Astrocyte (in vitro differentiated cells and primary cell): ENCODE results near the gene ADAMTS9. TPM values are rescaled to one million over a fixed set of nuclear protein-coding genes. Genes with fewer than 3 reads are reported as not detected.

Source experiments
- DNase-seq: peaks from one replicate; pipeline ENCODE4 v3.0.0-alpha.2; 2010; ENCODE audit warnings: low read depth
- FAIRE-seq: peaks from 2 replicates; lab custom pipeline; 2011; peaks lifted over from hg19 to GRCh38; lab: Jason Lieb, UNC
- H2AFZ ChIP-seq: 2 replicates; pipeline ENCODE4 v1.6.0; 2012; ENCODE audit warnings: low read depth, low read length, inconsistent platforms
- H3K27ac ChIP-seq: 2 replicates; pipeline ENCODE4 v1.5.1; 2011; ENCODE audit warnings: low read depth, low read length, inconsistent platforms
- H3K27me3 ChIP-seq: 2 replicates; pipeline ENCODE4 v1.6.0; 2011; ENCODE audit warnings: low read length, inconsistent platforms; ENCODE audit not compliant: insufficient read depth
- H3K36me3 ChIP-seq: 2 replicates; pipeline ENCODE4 v1.5.1; 2011; ENCODE audit warnings: low read length, inconsistent platforms; ENCODE audit not compliant: insufficient read depth
- H3K4me1 ChIP-seq: 2 replicates; pipeline ENCODE4 v1.5.1; 2011; ENCODE audit warnings: low read length, inconsistent platforms; ENCODE audit not compliant: insufficient read depth
- H3K4me2 ChIP-seq: 2 replicates; pipeline ENCODE4 v1.6.0; 2012; ENCODE audit warnings: low read length, inconsistent platforms
- H3K4me3 ChIP-seq: 2 replicates; pipeline ENCODE4 v1.5.1; 2011; ENCODE audit warnings: low read depth, mild to moderate bottlenecking, low read length, inconsistent platforms; ENCODE audit not compliant: insufficient read depth
- H3K79me2 ChIP-seq: 2 replicates; pipeline ENCODE4 v1.6.0; 2012; ENCODE audit warnings: mild to moderate bottlenecking, low read length, inconsistent platforms; ENCODE audit not compliant: insufficient read depth
- H3K9ac ChIP-seq: 2 replicates; pipeline ENCODE4 v1.6.0; 2012; ENCODE audit warnings: mild to moderate bottlenecking, low read length, inconsistent platforms
- H3K9me3 ChIP-seq: 2 replicates; pipeline ENCODE4 v1.5.1; 2012; ENCODE audit warnings: low read depth, mild to moderate bottlenecking, low read length, inconsistent platforms; ENCODE audit not compliant: insufficient read depth
- H4K20me1 ChIP-seq: 2 replicates; pipeline ENCODE4 v1.6.0; 2012; ENCODE audit warnings: low read length, inconsistent platforms; ENCODE audit not compliant: insufficient read depth
- H3K27ac Mint-ChIP-seq: one replicate; pipeline ENCODE4 v1.8.0; 2021; ENCODE audit warnings: mild to moderate bottlenecking, mixed read lengths; ENCODE audit not compliant: unreplicated experiment
- H3K27me3 Mint-ChIP-seq: one replicate; pipeline ENCODE4 v1.8.0; 2021; ENCODE audit warnings: low read depth, mixed read lengths; ENCODE audit not compliant: unreplicated experiment
- H3K36me3 Mint-ChIP-seq: one replicate; pipeline ENCODE4 v1.8.0; 2021; ENCODE audit warnings: low read depth, mixed read lengths; ENCODE audit not compliant: unreplicated experiment
- H3K4me1 Mint-ChIP-seq: one replicate; pipeline ENCODE4 v1.8.0; 2021; ENCODE audit warnings: low read depth, mixed read lengths; ENCODE audit not compliant: unreplicated experiment
- H3K4me3 Mint-ChIP-seq: one replicate; pipeline ENCODE4 v1.8.0; 2021; ENCODE audit warnings: mild to moderate bottlenecking, moderate library complexity, mixed read lengths; ENCODE audit not compliant: unreplicated experiment
- H3K9me3 Mint-ChIP-seq: one replicate; pipeline ENCODE4 v1.8.0; 2021; ENCODE audit warnings: mild to moderate bottlenecking, mixed read lengths; ENCODE audit not compliant: unreplicated experiment
- EZH2 ChIP-seq: IDR thresholded peaks from 2 replicates; pipeline ENCODE4 v1.6.1; 2012; ENCODE audit warnings: mild to moderate bottlenecking, low read length, inconsistent platforms; ENCODE audit not compliant: insufficient read depth
- total RNA-seq: library from RNA; stranded (reverse); gene quantifications from 2 replicates; pipeline ENCODE4 v1.2.1, GENCODE V29; 2021
- TF ChIP-seq, protein P1 (sequence below): IDR thresholded peaks from 2 replicates; pipeline ENCODE4 v1.5.1; 2011; ENCODE audit warnings: low read depth, mild to moderate bottlenecking, inconsistent platforms, low read length, moderate library complexity; ENCODE audit not compliant: insufficient read depth

ADAMTS9 gene
- total RNA-seq, 1 donor from 2014 or later: 8.3 TPM

- H3K4me3 Mint-ChIP-seq: no peak overlapping the region
- H3K36me3 ChIP-seq: no peaks in the 10 kb centered on the region
These were observed 60.8 kb downstream of the ADAMTS9 start for GRCh38 chr3:64627042-64627441.

DNA sequence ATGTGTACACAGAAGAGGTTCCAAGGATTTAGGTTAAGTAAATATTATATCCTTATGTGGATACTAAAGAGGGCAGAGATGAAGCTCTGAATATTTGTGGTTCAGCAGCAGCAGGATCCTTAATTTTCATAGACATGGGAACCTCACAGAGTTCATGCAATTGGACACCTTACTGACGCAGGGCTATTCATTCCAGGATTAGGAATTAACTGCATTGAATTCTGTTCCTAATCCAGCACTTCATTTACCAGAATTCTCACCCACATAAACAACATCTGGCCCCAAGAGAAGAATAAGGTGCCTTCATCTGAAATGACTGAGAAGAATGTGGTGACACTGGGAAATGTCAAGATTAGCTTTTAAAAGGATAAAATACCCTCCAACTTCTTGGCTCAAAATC is 62.4 kb downstream of the ADAMTS9 start:
- Histone ChIP-seq H3K4me3 (no peak overlapping the region), H3K27ac (no peak overlapping the region), H3K4me1 (no peaks in the 10 kb centered on the region), H3K9ac (no peak overlapping the region), H3K36me3 (no peaks in the 10 kb centered on the region), H3K4me2 (no peak overlapping the region), H2AFZ (no peak overlapping the region), H3K79me2 (no peaks in the 10 kb centered on the region), H3K27me3 (no peaks in the 10 kb centered on the region), H4K20me1 (no peaks in the 10 kb centered on the region), H3K9me3 (no peaks in the 10 kb centered on the region)
- Mint-ChIP-seq H3K36me3 (peaks cover 6% of the 10 kb centered on the region), H3K27ac (no peak overlapping the region), H3K27me3 (no peaks in the 10 kb centered on the region), H3K4me1 (no peaks in the 10 kb centered on the region), H3K9me3 (no peaks in the 10 kb centered on the region), H3K4me3 (no peak overlapping the region)
- FAIRE-seq (no peak), DNase-seq (no peak)
- TF ChIP-seq, protein P1, sequence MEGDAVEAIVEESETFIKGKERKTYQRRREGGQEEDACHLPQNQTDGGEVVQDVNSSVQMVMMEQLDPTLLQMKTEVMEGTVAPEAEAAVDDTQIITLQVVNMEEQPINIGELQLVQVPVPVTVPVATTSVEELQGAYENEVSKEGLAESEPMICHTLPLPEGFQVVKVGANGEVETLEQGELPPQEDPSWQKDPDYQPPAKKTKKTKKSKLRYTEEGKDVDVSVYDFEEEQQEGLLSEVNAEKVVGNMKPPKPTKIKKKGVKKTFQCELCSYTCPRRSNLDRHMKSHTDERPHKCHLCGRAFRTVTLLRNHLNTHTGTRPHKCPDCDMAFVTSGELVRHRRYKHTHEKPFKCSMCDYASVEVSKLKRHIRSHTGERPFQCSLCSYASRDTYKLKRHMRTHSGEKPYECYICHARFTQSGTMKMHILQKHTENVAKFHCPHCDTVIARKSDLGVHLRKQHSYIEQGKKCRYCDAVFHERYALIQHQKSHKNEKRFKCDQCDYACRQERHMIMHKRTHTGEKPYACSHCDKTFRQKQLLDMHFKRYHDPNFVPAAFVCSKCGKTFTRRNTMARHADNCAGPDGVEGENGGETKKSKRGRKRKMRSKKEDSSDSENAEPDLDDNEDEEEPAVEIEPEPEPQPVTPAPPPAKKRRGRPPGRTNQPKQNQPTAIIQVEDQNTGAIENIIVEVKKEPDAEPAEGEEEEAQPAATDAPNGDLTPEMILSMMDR: no peak
- TF ChIP-seq EZH2: no peak

More at GRCh38 chr3:64627042-64627441, 60.8 kb downstream of the ADAMTS9 start:
- Histone ChIP-seq H3K4me3 (no peak overlapping the region), H3K27me3 (no peaks in the 10 kb centered on the region), H3K27ac (no peak overlapping the region), H4K20me1 (no peaks in the 10 kb centered on the region), H3K9ac (no peak overlapping the region), H3K4me1 (no peaks in the 10 kb centered on the region), H3K4me2 (no peak overlapping the region), H3K79me2 (no peaks in the 10 kb centered on the region), H3K9me3 (no peaks in the 10 kb centered on the region), H2AFZ (no peak overlapping the region)
- H3K27me3 Mint-ChIP-seq: no peaks in the 10 kb centered on the region
- TF ChIP-seq, protein P1: no peak
- TF ChIP-seq EZH2: no peak
- no peak overlapping the region for H3K27ac Mint-ChIP-seq
- H3K9me3 Mint-ChIP-seq: no peaks in the 10 kb centered on the region
- no peak for FAIRE-seq
- no peaks in the 10 kb centered on the region for H3K4me1 Mint-ChIP-seq
- peaks cover 8% of the 10 kb centered on the region for H3K36me3 Mint-ChIP-seq
- DNase-seq: no peak

DNA sequence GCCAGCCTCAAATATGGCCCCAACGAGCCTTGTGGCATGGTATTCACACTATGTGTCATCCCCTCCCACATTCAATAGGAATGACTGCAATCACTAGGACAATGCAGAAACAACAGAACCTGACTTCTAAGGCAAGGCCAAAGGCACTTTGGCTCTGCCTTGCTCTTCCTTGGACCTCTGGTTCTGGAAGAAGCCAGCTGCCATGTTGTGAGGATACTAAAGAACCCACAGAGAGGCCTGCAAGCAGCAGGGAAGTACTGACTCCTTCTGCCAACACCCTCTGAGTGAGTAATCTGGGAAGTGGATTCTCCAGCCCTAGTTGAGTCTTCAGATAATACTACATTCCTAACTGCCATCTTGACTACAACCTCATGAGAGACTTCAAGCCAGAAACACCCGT is 64.7 kb downstream of the ADAMTS9 start:
- TF ChIP-seq EZH2: no peak
- DNase-seq (no peak), FAIRE-seq (no peak)
- Mint-ChIP-seq H3K27ac (no peak overlapping the region), H3K4me1 (no peaks in the 10 kb centered on the region), H3K36me3 (peaks cover 6% of the 10 kb centered on the region), H3K9me3 (no peaks in the 10 kb centered on the region), H3K4me3 (no peak overlapping the region), H3K27me3 (no peaks in the 10 kb centered on the region)
- H3K9ac ChIP-seq: no peak overlapping the region
- no peak overlapping the region for H3K4me3 ChIP-seq
- no peaks in the 10 kb centered on the region for H3K27me3 ChIP-seq
- H3K4me2 ChIP-seq: no peak overlapping the region
- no peak overlapping the region for H2AFZ ChIP-seq
- H3K4me1 ChIP-seq: no peaks in the 10 kb centered on the region
- H3K9me3 ChIP-seq: no peaks in the 10 kb centered on the region
- H3K79me2 ChIP-seq: no peaks in the 10 kb centered on the region
- no peak overlapping the region for H3K27ac ChIP-seq
- H3K36me3 ChIP-seq: no peaks in the 10 kb centered on the region
- H4K20me1 ChIP-seq: no peaks in the 10 kb centered on the region
